GM18505 (cell line): ENCODE results near the gene FAM156B.
"Not testable (repeated sequence)": the region's sequence is repeated elsewhere in the genome, so short reads cannot be mapped to it uniquely, and the experiment has no call there.

Experiments
- ATAC-seq: cut with Tn5 transposase; IDR thresholded peaks from one replicate; pipeline ENCODE4 v1.9.1; 2021; ENCODE audit not compliant: unreplicated experiment
- POLR2A ChIP-seq: IDR thresholded peaks from 4 replicates; pipeline ENCODE4 v1.6.1; 2011; ENCODE audit warnings: borderline replicate concordance; ENCODE audit not compliant: insufficient read depth, insufficient read length; ENCODE audit errors: extremely low read depth

FAM156B gene

DNA sequence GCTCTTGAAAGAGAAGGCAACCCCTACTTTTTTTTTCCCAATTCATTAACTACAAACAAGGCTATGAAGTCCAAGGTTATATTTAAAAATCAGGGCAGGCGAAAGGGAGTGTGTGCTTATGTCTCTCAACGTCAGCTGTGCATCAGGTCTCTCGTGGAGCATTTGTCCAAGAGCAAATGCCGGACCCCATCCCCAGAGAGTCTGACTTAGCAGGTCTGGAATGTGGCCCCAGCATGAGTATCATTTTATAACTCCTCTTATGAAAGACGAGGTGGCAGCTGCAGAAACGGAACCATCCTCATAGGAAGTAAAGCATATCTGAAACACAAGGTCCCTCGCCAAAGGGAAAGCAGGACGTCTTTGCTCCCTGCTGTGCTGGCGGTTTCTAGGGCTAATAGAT is 16.6 kb downstream of the FAM156B start:
- not testable (repeated sequence) for ATAC-seq

DNA sequence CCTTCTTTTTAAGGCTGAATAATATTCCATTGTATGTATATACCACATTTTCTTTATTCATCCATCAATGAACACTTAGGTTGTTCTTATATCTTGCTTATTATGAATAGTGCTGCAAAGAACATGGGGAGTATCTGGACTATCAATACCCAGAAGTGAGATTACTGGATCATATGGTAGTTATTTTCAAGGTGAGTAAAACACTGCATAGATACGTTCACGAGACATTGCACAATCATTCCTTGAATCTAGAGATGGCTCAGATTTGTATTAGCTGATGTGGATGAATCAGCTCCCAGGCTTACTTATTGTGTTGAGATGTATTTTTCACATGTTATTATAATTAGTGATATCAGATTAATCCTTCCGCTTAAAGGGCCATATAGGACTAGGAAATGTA is 17.6 kb downstream of the FAM156B start:
- not testable (repeated sequence) for ATAC-seq

GRCh38 chrX:52923781-52924241 is 26.7 kb downstream of the FAM156B start:
- ATAC-seq: peak; percentile 37
- TF ChIP-seq POLR2A: no peak

GRCh38 chrX:52930214-52930613 is 33.1 kb downstream of the FAM156B start:
- not testable (repeated sequence) for ATAC-seq

DNA sequence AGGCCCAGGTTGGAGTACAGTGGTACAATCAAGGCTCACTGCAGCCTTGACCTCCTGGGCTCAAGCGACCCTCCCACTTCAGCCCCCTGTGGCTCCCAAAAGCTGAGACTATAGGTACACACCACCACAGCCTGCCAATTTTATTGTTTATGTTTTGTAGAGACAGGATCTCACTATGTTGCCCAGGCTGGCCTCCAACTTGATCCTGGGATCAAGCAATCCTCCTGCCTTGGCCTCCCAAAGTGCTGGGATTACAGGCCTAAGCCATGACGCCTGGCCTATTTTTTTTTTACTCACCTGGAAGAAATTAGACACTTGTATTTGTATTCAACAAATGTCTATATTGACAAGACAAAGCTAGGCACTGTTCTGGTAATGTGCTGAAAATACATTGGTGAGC is 36.1 kb downstream of the FAM156B start:
- TF ChIP-seq POLR2A: no peak
- no peak for ATAC-seq

DNA sequence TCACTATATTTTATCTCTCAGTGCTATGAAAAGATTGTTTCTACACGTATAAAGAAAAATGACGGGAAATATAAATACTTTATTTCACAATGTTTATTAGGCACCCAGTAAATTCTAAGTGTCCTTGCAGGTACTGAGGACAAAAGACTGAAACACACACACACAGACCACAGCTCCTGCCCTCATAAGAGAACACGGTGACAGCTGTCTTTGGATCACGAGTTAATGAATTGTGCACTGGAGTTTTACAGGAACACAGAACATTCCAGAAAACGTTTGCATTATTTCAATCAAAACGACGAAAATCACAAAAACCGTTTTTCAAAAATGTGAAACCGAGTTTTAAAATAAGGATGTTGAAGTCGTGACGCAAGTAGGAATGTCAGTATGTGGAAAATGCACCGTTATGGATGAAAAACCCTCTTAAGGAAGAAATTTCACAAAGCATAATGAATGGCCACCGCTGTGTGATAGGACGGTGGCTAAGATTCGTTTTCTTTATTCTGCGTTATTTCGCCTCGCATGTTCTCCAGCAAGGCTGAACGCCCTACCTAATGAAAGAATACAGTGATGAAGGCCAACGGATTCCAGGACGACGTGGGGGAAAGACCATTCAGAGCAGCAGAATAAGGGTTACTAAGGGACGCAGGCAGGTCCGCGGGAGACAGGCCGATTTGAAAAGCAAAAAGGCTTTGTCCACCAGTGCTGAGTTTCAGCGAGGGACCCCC is 37.0 kb downstream of the FAM156B start:
- ATAC-seq: peak; percentile 23
- no peak for TF ChIP-seq POLR2A

DNA sequence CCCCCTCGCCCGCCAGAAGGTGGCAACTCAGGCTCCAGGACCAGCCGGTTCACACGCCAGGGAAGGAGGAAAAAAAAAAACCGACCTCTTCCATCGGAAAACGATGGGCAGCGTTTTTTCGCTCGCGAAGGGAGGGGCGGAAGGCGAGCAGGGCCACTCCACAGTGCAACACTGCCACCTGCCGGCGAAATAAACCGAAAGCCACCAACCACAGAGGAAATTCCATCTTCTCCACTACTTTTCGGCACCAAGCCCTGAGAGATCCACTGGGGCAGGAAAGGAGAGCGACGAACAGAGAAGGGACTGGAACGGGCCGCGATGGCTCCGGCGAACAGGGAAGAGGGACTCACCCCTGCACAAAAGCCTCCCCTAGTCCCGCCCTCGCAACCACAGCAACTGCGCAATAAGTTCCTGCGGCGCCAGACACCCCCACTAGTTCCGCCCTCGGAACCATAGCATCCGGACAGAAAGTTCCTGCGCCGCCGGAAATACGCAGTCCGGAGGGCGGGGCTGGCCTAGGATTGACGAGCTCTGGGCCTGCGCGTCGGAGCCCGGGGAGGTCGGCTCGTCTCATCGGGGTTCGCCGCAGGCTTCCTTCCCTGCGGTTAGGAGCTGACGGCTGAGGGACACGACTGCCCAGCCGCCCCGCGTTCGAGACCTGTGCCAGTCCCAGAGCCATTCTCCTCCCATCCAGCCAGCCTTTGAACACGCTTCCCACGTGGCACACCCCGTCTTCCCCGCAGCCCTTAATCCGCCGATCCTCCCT is 37.8 kb downstream of the FAM156B start:
- TF ChIP-seq POLR2A: peak; percentile 72

DNA sequence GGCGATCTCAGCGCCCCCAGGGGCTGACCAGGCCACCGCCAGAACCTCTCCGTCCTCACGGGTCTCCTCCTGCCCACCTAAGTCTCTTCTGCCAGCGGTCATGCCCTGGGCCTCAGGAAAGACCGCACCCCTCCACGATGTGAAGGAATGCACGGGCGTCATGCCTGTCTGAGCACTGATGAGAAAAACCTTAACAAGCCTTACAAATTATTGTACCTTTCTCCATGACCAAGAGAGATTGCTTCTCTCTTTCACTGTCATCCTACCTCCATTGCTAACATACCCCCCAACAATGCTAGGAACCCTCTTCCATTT is 38.3 kb downstream of the FAM156B start:
- not testable (repeated sequence) for ATAC-seq

More for the DNA sequence above, 37.8 kb downstream of the FAM156B start:
- peak; percentile 95 for ATAC-seq

DNA sequence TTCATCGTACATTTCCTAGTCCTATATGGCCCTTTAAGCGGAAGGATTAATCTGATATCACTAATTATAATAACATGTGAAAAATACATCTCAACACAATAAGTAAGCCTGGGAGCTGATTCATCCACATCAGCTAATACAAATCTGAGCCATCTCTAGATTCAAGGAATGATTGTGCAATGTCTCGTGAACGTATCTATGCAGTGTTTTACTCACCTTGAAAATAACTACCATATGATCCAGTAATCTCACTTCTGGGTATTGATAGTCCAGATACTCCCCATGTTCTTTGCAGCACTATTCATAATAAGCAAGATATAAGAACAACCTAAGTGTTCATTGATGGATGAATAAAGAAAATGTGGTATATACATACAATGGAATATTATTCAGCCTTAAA is 43.6 kb downstream of the FAM156B start:
- ATAC-seq: not testable (repeated sequence)

DNA sequence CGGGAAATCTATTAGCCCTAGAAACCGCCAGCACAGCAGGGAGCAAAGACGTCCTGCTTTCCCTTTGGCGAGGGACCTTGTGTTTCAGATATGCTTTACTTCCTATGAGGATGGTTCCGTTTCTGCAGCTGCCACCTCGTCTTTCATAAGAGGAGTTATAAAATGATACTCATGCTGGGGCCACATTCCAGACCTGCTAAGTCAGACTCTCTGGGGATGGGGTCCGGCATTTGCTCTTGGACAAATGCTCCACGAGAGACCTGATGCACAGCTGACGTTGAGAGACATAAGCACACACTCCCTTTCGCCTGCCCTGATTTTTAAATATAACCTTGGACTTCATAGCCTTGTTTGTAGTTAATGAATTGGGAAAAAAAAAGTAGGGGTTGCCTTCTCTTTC is 44.6 kb downstream of the FAM156B start:
- ATAC-seq: not testable (repeated sequence)

DNA sequence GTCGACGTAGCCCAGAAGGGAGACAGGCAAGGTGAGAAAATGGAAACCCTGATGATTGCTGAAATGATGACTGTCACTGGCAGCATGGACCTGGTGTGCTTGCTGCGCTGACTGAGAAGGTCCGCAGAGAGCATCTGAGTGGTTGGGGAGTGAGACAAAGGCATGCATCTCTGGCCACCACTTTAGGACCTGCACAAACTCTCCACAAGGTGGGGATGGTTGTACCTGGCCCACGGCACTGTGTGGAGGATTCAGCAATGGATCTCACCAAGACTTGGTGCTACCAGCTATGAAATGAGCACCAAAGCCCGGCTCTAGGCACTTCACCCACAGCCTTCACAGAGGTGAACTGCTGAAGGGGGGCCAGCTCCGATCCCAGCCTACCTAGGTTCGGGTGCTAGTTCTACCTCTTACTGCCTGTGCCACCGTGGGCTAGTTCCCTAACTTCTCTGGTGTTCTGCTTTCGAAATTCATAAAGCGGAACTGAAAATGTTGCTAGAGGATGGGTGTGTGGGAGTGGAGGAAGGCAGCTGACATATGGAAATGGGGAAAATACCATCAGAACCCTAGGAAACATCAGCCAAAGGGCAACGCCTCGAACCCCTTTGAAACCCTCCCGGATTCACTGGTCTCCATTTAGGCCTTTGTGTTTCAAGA is 48.8 kb downstream of the FAM156B start:
- not testable (repeated sequence) for ATAC-seq

GRCh38 chrX:52947501-52947900 is 50.4 kb downstream of the FAM156B start:
- not testable (repeated sequence) for ATAC-seq

- not testable (repeated sequence) for ATAC-seq
These were observed 51.1 kb downstream of the FAM156B start for GRCh38 chrX:52948265-52948664.

GRCh38 chrX:52949325-52949724 is 52.2 kb downstream of the FAM156B start:
- ATAC-seq: not testable (repeated sequence)

GRCh38 chrX:52949884-52950283 is 52.8 kb downstream of the FAM156B start:
- ATAC-seq: not testable (repeated sequence)
